Thoracic aorta (tissue), 2 donors: ENCODE data around the gene RGCC. TPM values are rescaled to one million over a fixed set of nuclear protein-coding genes. Genes with fewer than 3 reads are reported as not detected.

Experiments
- ATAC-seq: fragments of 150-250 bp; one replicate; pipeline ENCODE4 v1.8.0; 2017; ENCODE audit warnings: low read depth; ENCODE audit not compliant: insufficient number of reproducible peaks, low FRiP score
- DNase-seq: peaks from one replicate; pipeline ENCODE4 v3.0.0-alpha.2; 2020; ENCODE audit warnings: low spot score
- H3K27ac ChIP-seq, 2 donors: fragments of 200-600 bp; sonication (generic); 1 replicate in 1 of 2; 2 replicates in 1 of 2; pipeline ENCODE4 v1.5.1; 2016; ENCODE audit warnings: mild to moderate bottlenecking in 2 of 2, moderate library complexity in 2 of 2
- H3K27me3 ChIP-seq: fragments of 200-600 bp; sonication (generic); replicated peaks from 2 replicates; pipeline ENCODE4 v1.6.0; 2016; ENCODE audit warnings: mild to moderate bottlenecking; ENCODE audit not compliant: insufficient read depth
- H3K36me3 ChIP-seq: fragments of 200-600 bp; sonication (generic); one replicate; pipeline ENCODE4 v1.5.1; 2016
- H3K4me1 ChIP-seq, 2 donors: fragments of 200-600 bp; sonication (generic); 1 replicate in 1 of 2; 2 replicates in 1 of 2; pipeline versions ENCODE4 v1.5.1 to v1.6.0; 2016; ENCODE audit warnings: low read depth in 2 of 2, mild to moderate bottlenecking in 1 of 2; ENCODE audit not compliant: control insufficient read depth in 1 of 2
- H3K4me3 ChIP-seq: fragments of 200-600 bp; sonication (generic); 2 replicates; pipeline ENCODE4 v1.5.1; 2016; ENCODE audit warnings: mild to moderate bottlenecking
- H3K9me3 ChIP-seq: fragments of 200-600 bp; sonication (generic); 2 replicates; pipeline ENCODE4 v1.5.1; 2016
- total RNA-seq, 2 donors: library from RNA; depleted of rRNA; stranded (reverse); fragments of >200 nt; gene quantifications; one replicate each; pipeline versions ENCODE4 v1.1.0 to v1.2.3, GENCODE V29; 2016
- TF ChIP-seq, protein P1 (sequence below): fragments of 200-600 bp; sonication (generic); IDR thresholded peaks from one replicate; pipeline ENCODE4 v1.5.1; 2019; ENCODE audit warnings: antibody characterized with exemption

The RGCC gene
- total RNA-seq, 2 donors from 2014 or later, result 93.3 to 134 TPM

- TF ChIP-seq, protein P1, sequence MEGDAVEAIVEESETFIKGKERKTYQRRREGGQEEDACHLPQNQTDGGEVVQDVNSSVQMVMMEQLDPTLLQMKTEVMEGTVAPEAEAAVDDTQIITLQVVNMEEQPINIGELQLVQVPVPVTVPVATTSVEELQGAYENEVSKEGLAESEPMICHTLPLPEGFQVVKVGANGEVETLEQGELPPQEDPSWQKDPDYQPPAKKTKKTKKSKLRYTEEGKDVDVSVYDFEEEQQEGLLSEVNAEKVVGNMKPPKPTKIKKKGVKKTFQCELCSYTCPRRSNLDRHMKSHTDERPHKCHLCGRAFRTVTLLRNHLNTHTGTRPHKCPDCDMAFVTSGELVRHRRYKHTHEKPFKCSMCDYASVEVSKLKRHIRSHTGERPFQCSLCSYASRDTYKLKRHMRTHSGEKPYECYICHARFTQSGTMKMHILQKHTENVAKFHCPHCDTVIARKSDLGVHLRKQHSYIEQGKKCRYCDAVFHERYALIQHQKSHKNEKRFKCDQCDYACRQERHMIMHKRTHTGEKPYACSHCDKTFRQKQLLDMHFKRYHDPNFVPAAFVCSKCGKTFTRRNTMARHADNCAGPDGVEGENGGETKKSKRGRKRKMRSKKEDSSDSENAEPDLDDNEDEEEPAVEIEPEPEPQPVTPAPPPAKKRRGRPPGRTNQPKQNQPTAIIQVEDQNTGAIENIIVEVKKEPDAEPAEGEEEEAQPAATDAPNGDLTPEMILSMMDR, result no peak
- Histone ChIP-seq H3K27ac (peak overlapping the region; percentile 60 to 74), H3K27me3 (no peaks in the 10 kb centered on the region), H3K4me3 (no peak overlapping the region), H3K4me1 (peaks cover 31 to 76% of the 10 kb centered on the region in 2 donors), H3K9me3 (no peaks in the 10 kb centered on the region), H3K36me3 (no peaks in the 10 kb centered on the region)
- ATAC-seq, result peak; percentile 23
- DNase-seq, result no peak
Observed at GRCh38 chr13:41496420-41497234, 39.3 kb downstream of the RGCC start.

GRCh38 chr13:41497436-41497835, 40.1 kb downstream of the RGCC start:
- Histone ChIP-seq H3K4me1 (peaks cover 31 to 68% of the 10 kb centered on the region in 2 donors), H3K9me3 (no peaks in the 10 kb centered on the region), H3K36me3 (no peaks in the 10 kb centered on the region), H3K4me3 (no peak overlapping the region), H3K27ac (peak overlapping the region; percentile 60 to 74), H3K27me3 (no peaks in the 10 kb centered on the region)
- no peak for DNase-seq
- ATAC-seq, result no peak
- TF ChIP-seq, protein P1, result no peak

- Histone ChIP-seq H3K9me3 (no peaks in the 10 kb centered on the region), H3K36me3 (no peaks in the 10 kb centered on the region), H3K4me3 (no peak overlapping the region), H3K27me3 (no peaks in the 10 kb centered on the region), H3K4me1 (peaks cover 21 to 48% of the 10 kb centered on the region in 2 donors), H3K27ac (no peak overlapping the region)
- no peak for DNase-seq
- ATAC-seq, result no peak
- TF ChIP-seq, protein P1, result no peak
Observed at GRCh38 chr13:41499452-41499851, 42.1 kb downstream of the RGCC start.

DNA sequence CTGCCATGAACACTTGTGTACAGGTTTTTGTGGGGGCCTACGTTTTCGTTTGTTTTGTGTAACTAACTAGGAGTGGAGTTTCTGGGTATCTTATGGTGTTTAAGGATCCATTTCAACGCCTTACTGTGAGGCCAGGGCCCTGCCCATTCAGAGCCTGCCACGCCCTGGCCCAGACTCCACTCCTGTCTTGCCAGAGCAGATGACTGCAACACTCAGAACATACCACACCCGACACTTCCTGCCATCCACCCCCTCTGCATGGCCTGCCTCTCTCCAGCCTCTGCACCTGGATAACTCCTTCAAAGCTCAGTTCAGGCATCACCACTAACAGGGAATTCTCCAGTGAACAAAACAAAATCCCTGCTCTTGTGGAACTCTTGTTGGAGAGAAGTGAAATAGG, 43.2 kb downstream of the RGCC start:
- no peaks in the 10 kb centered on the region for H3K9me3 ChIP-seq
- ATAC-seq, result no peak

GRCh38 chr13:41501281-41501680, 43.9 kb downstream of the RGCC start:
- Histone ChIP-seq H3K36me3 (no peaks in the 10 kb centered on the region), H3K4me1 (peaks cover 6 to 30% of the 10 kb centered on the region in 2 donors), H3K27me3 (no peaks in the 10 kb centered on the region), H3K9me3 (no peaks in the 10 kb centered on the region), H3K4me3 (no peak overlapping the region), H3K27ac (no peak overlapping the region)
- TF ChIP-seq, protein P1, result no peak
- ATAC-seq (no peak), DNase-seq (no peak)

More for the DNA sequence above, 43.2 kb downstream of the RGCC start:
- Histone ChIP-seq H3K27ac (no peak overlapping the region), H3K36me3 (no peaks in the 10 kb centered on the region), H3K4me3 (no peak overlapping the region), H3K4me1 (peaks cover 11 to 37% of the 10 kb centered on the region in 2 donors), H3K27me3 (no peaks in the 10 kb centered on the region)
- no peak for DNase-seq
- TF ChIP-seq, protein P1, result no peak
